ENCODE measurements around the gene GLB1L3. TPM values are rescaled to one million over a fixed set of nuclear protein-coding genes. Genes with fewer than 3 reads are reported as not detected.

The GLB1L3 gene
- total and polyA plus RNA-seq, 2 experiments from 2014 or later = 0.17 TPM; not detected in 1

- Histone ChIP-seq H4K20me1 (ENCODE audit: insufficient read depth, poor library complexity, severe bottlenecking) (no peaks in the 10 kb centered on the region), H3K4me3 (no peak overlapping the region), H3K27ac (no peak overlapping the region), H3K4me2 (no peak overlapping the region), H2AFZ (no peak overlapping the region), H3K79me2 (no peaks in the 10 kb centered on the region), H3K27me3 (peaks cover 11% of the 10 kb centered on the region), H3K4me1 (ENCODE audit: insufficient read depth) (no peaks in the 10 kb centered on the region), H3K9me2 (replicated peaks; ENCODE audit: insufficient read depth) (no peaks in the 10 kb centered on the region), H3K36me3 (replicated peaks; ENCODE audit: insufficient read depth, low read depth) (no peaks in the 10 kb centered on the region), H3K9me3 (ENCODE audit: low read depth) (no peaks in the 10 kb centered on the region)
- no peak for DNase-seq (ENCODE audit: low spot score)
- TF ChIP-seq EZH2 (IDR thresholded peaks at IDR 0.05; ENCODE audit: borderline replicate concordance) (no peak), EZH2phosphoT487 (IDR thresholded peaks at IDR 0.05; ENCODE audit: low read depth, severe bottlenecking, unreplicated experiment) (no peak)
- TF ChIP-seq, protein P1, sequence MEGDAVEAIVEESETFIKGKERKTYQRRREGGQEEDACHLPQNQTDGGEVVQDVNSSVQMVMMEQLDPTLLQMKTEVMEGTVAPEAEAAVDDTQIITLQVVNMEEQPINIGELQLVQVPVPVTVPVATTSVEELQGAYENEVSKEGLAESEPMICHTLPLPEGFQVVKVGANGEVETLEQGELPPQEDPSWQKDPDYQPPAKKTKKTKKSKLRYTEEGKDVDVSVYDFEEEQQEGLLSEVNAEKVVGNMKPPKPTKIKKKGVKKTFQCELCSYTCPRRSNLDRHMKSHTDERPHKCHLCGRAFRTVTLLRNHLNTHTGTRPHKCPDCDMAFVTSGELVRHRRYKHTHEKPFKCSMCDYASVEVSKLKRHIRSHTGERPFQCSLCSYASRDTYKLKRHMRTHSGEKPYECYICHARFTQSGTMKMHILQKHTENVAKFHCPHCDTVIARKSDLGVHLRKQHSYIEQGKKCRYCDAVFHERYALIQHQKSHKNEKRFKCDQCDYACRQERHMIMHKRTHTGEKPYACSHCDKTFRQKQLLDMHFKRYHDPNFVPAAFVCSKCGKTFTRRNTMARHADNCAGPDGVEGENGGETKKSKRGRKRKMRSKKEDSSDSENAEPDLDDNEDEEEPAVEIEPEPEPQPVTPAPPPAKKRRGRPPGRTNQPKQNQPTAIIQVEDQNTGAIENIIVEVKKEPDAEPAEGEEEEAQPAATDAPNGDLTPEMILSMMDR (IDR thresholded peaks at IDR 0.05; ENCODE audit: poor library complexity) = no peak
- 96% methylated on average over 4 of the region's 4 CpGs for whole genome bisulfite sequencing (ENCODE audit: low lambda C conversion rate, missing lambda C conversion rate)
These were observed 60.9 kb downstream of the GLB1L3 start for GRCh38 chr11:134337051-134337450.

GRCh38 chr11:134338068-134338467 lies 61.9 kb downstream of the GLB1L3 start:
- 94% methylated on average over 15 of the region's 15 CpGs for WGBS (ENCODE audit: low lambda C conversion rate, missing lambda C conversion rate)
- H3K36me3 ChIP-seq (replicated peaks; ENCODE audit: insufficient read depth, low read depth) = no peaks in the 10 kb centered on the region
- no peak overlapping the region for H2AFZ ChIP-seq
- no peaks in the 10 kb centered on the region for H4K20me1 ChIP-seq (ENCODE audit: insufficient read depth, poor library complexity, severe bottlenecking)
- no peaks in the 10 kb centered on the region for H3K9me3 ChIP-seq (ENCODE audit: low read depth)
- H3K27me3 ChIP-seq = peaks cover 4% of the 10 kb centered on the region
- no peaks in the 10 kb centered on the region for H3K79me2 ChIP-seq
- no peaks in the 10 kb centered on the region for H3K4me1 ChIP-seq (ENCODE audit: insufficient read depth)
- H3K4me2 ChIP-seq = no peak overlapping the region
- no peak for TF ChIP-seq EZH2 (IDR thresholded peaks at IDR 0.05; ENCODE audit: borderline replicate concordance)
- TF ChIP-seq, protein P1 (IDR thresholded peaks at IDR 0.05; ENCODE audit: poor library complexity) = no peak
- TF ChIP-seq EZH2phosphoT487 (IDR thresholded peaks at IDR 0.05; ENCODE audit: low read depth, severe bottlenecking, unreplicated experiment) = no peak
- H3K27ac ChIP-seq = no peak overlapping the region
- DNase-seq (ENCODE audit: low spot score) = no peak
- no peaks in the 10 kb centered on the region for H3K9me2 ChIP-seq (replicated peaks; ENCODE audit: insufficient read depth)
- no peak overlapping the region for H3K4me3 ChIP-seq

DNA sequence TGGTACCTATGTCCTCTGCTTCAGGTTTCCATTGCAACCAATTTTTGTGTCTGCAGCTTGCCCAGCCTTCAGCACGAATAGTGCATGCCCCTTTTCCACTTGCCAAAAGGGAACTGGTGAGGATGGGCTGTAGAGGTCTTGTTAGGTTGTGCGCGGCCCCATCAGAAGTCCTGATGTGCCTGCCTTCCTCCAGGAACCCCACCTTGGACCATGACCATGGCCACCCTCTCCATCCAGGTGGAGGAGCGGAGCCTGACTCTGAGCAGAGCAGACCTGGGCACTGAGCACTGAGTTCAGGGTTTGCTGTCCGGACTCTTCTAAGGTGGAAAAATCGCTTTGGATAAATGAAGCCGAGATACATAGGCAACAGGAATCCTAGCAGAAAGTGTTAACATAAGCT lies 62.5 kb downstream of the GLB1L3 start:
- Histone ChIP-seq H2AFZ (no peak overlapping the region), H3K9me3 (ENCODE audit: low read depth) (no peaks in the 10 kb centered on the region), H3K4me3 (no peak overlapping the region)

More for the DNA sequence above, 62.5 kb downstream of the GLB1L3 start:
- no peaks in the 10 kb centered on the region for H4K20me1 ChIP-seq (ENCODE audit: insufficient read depth, poor library complexity, severe bottlenecking)
- TF ChIP-seq EZH2 (IDR thresholded peaks at IDR 0.05; ENCODE audit: borderline replicate concordance) (no peak), EZH2phosphoT487 (IDR thresholded peaks at IDR 0.05; ENCODE audit: low read depth, severe bottlenecking, unreplicated experiment) (no peak)
- TF ChIP-seq, protein P1 (IDR thresholded peaks at IDR 0.05; ENCODE audit: poor library complexity) = no peak
- WGBS (ENCODE audit: low lambda C conversion rate, missing lambda C conversion rate) = 92% methylated on average over 7 of the region's 7 CpGs
- H3K27me3 ChIP-seq = no peaks in the 10 kb centered on the region
- no peaks in the 10 kb centered on the region for H3K9me2 ChIP-seq (replicated peaks; ENCODE audit: insufficient read depth)
- DNase-seq (ENCODE audit: low spot score) = no peak
- no peak overlapping the region for H3K27ac ChIP-seq
- no peak overlapping the region for H3K4me2 ChIP-seq
- H3K79me2 ChIP-seq = no peaks in the 10 kb centered on the region
- no peaks in the 10 kb centered on the region for H3K4me1 ChIP-seq (ENCODE audit: insufficient read depth)
- no peaks in the 10 kb centered on the region for H3K36me3 ChIP-seq (replicated peaks; ENCODE audit: insufficient read depth, low read depth)

All from hepatocyte (in vitro differentiated cells).